Mucosa of rectum (tissue), 2 donors: ENCODE measurements around the gene TRPM3.

ENCODE experiments used
- H3K27ac ChIP-seq, 2 donors: one replicate each; pipeline ENCODE4 v1.7.0; 2013; ENCODE audit warnings: inconsistent platforms in 2 of 2, low read depth in 2 of 2, low read length in 2 of 2
- H3K27me3 ChIP-seq, 2 donors: one replicate each; pipeline ENCODE4 v1.7.0; 2013; ENCODE audit warnings: low read length in 2 of 2; ENCODE audit not compliant: control insufficient read depth in 2 of 2, insufficient read depth in 2 of 2
- H3K36me3 ChIP-seq, 2 donors: one replicate each; pipeline ENCODE4 v1.7.0; 2013; ENCODE audit warnings: low read length in 2 of 2; ENCODE audit not compliant: control insufficient read depth in 2 of 2, insufficient read depth in 2 of 2
- H3K4me1 ChIP-seq, 2 donors: one replicate each; pipeline ENCODE4 v1.7.0; 2013; ENCODE audit warnings: low read length in 2 of 2, mild to moderate bottlenecking in 1 of 2; ENCODE audit not compliant: control insufficient read depth in 2 of 2, insufficient read depth in 2 of 2
- H3K4me3 ChIP-seq, 2 donors: one replicate each; pipeline ENCODE4 v1.7.0; 2013; ENCODE audit warnings: low read length in 2 of 2
- H3K9ac ChIP-seq, 2 donors: one replicate each; pipeline ENCODE4 v1.7.0; 2013; ENCODE audit warnings: low read length in 2 of 2, low read depth in 1 of 2, mild to moderate bottlenecking in 1 of 2
- H3K9me3 ChIP-seq, 2 donors: one replicate each; pipeline ENCODE4 v1.7.0; 2013; ENCODE audit warnings: low read length in 2 of 2; ENCODE audit not compliant: control insufficient read depth in 2 of 2
- donor health status: healthy.
- donor health status: Normal muscosa, but diverticular disease.

TRPM3 gene

DNA sequence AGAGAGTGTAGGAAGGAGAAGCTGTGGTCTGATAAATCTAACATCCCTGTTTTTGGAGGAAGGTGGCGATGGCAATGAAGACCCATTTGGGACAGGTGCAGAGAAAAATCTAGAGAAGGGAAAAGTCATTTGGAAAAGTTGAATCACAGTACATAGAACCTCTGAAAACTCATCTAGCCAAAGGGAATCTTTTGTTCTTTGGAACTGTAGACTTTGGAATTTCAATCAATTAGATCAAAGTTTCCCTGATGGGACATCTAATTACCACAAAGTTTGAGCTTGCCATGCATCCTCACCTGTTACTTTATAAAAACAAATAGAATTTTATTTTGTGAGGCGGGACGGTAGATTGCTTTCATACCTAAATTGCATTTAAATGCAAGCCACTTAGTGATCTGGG lies 294.9 kb downstream of the TRPM3 start:
- Histone ChIP-seq H3K36me3 (no peaks in the 10 kb centered on the region), H3K4me3 (no peak overlapping the region), H3K27ac (no peak overlapping the region), H3K27me3 (no peaks in the 10 kb centered on the region), H3K9ac (no peak overlapping the region), H3K4me1 (no peaks in the 10 kb centered on the region), H3K9me3 (no peaks in the 10 kb centered on the region)

DNA sequence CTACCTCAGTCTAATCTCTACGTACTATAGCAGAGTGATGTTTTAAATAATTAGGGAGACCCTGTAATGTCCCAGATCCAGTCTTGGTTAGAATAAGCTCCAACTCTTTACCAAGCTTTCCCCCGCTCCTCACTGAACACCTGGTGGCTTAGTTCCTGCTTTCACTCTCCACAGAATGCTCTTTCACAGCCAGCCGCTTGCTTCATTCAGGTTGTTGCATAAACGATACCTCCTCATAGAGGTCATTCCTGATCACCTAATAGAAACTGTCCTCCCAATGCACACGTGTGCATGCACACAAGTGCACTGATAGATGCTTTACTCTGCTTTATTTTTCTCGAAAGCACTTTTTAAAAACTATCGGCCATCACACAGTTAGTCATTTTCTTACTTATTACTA lies 298.1 kb downstream of the TRPM3 start:
- Histone ChIP-seq H3K36me3 (no peaks in the 10 kb centered on the region), H3K4me1 (no peaks in the 10 kb centered on the region), H3K27me3 (no peaks in the 10 kb centered on the region), H3K9me3 (no peaks in the 10 kb centered on the region), H3K4me3 (no peak overlapping the region), H3K9ac (no peak overlapping the region), H3K27ac (no peak overlapping the region)

GRCh38 chr9:70817311-70817710 lies 304.1 kb downstream of the TRPM3 start:
- H3K27ac ChIP-seq = no peak overlapping the region
- H3K9me3 ChIP-seq = no peaks in the 10 kb centered on the region
- no peak overlapping the region for H3K9ac ChIP-seq
- H3K27me3 ChIP-seq = no peaks in the 10 kb centered on the region
- no peaks in the 10 kb centered on the region for H3K4me1 ChIP-seq
- no peaks in the 10 kb centered on the region for H3K36me3 ChIP-seq
- no peak overlapping the region for H3K4me3 ChIP-seq

GRCh38 chr9:70816891-70817290 lies 304.5 kb downstream of the TRPM3 start:
- no peaks in the 10 kb centered on the region for H3K27me3 ChIP-seq
- H3K4me1 ChIP-seq = no peaks in the 10 kb centered on the region
- no peak overlapping the region for H3K4me3 ChIP-seq
- H3K9ac ChIP-seq = no peak overlapping the region
- no peak overlapping the region for H3K27ac ChIP-seq
- no peaks in the 10 kb centered on the region for H3K9me3 ChIP-seq
- no peaks in the 10 kb centered on the region for H3K36me3 ChIP-seq

DNA sequence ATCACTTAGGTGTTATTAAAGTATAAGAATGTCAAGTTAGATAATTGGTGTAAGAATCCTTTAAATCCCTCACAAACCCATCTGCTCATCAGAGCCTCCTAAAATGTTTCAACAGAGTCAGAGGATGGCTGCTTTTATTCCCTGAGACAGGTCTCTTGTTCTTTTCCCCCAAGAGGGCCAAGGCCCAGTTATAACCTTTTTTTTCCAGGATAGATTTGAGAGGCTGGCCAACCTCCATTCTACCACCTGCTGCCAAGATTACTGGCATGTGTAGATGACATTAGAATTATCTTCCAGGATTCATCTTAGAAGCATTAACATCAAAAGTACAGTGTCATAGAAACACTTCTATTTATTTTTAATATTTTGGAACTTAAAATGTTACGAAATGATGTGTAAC lies 305.1 kb downstream of the TRPM3 start:
- H3K27ac ChIP-seq = no peak overlapping the region
- no peaks in the 10 kb centered on the region for H3K4me1 ChIP-seq
- H3K27me3 ChIP-seq = no peaks in the 10 kb centered on the region
- H3K36me3 ChIP-seq = no peaks in the 10 kb centered on the region
- H3K9me3 ChIP-seq = no peaks in the 10 kb centered on the region
- H3K4me3 ChIP-seq = no peak overlapping the region
- H3K9ac ChIP-seq = no peak overlapping the region

DNA sequence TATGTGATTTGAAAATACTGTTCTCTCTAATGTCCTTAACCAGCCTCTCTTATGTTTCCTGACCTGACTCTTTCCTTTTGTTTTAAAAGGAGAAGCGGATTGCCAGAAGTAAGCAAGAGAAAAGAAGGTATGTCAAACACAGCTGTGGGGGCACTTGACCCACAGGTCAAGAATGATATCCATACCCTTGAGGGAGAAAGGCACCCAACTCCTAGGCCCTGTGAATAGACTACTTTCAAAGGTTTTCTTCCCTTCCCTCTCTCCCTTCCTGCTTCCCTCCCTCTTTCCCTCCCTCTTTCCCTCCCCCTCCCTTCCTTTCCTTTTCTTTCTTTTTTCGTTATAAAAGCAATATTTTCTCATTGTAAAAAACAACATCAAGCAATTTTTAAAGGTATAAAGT lies 306.8 kb downstream of the TRPM3 start:
- H3K27ac ChIP-seq = no peak overlapping the region
- no peaks in the 10 kb centered on the region for H3K27me3 ChIP-seq
- no peak overlapping the region for H3K9ac ChIP-seq
- H3K9me3 ChIP-seq = no peaks in the 10 kb centered on the region
- H3K36me3 ChIP-seq = no peaks in the 10 kb centered on the region
- H3K4me3 ChIP-seq = no peak overlapping the region
- H3K4me1 ChIP-seq = no peaks in the 10 kb centered on the region

DNA sequence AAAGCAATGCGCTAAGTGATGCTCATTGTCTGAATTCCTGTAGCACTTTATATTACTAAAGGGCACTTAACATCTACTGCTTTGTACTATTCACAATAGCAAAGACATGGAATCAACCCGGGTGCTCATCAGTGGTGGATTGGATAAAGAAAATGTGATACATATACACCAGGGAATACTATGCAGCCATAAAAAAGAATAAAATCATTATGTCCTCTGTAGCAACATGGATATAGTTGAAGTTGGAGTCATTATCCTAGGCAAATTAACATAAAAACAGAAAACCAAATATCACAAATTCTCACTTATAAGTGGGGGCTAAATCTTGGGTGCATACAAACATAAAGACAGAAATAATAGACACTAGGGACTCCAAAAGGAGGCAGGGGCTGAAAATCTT lies 308.3 kb downstream of the TRPM3 start:
- H3K9ac ChIP-seq = no peak overlapping the region
- no peak overlapping the region for H3K27ac ChIP-seq
- no peak overlapping the region for H3K4me3 ChIP-seq
- H3K9me3 ChIP-seq = no peaks in the 10 kb centered on the region
- no peaks in the 10 kb centered on the region for H3K36me3 ChIP-seq
- no peaks in the 10 kb centered on the region for H3K27me3 ChIP-seq
- no peaks in the 10 kb centered on the region for H3K4me1 ChIP-seq

- no peaks in the 10 kb centered on the region for H3K4me1 ChIP-seq
- H3K36me3 ChIP-seq = no peaks in the 10 kb centered on the region
- no peak overlapping the region for H3K27ac ChIP-seq
- no peak overlapping the region for H3K4me3 ChIP-seq
- H3K9me3 ChIP-seq = no peaks in the 10 kb centered on the region
- no peak overlapping the region for H3K9ac ChIP-seq
- H3K27me3 ChIP-seq = no peaks in the 10 kb centered on the region
These were observed 309.8 kb downstream of the TRPM3 start for GRCh38 chr9:70811638-70812037.

DNA sequence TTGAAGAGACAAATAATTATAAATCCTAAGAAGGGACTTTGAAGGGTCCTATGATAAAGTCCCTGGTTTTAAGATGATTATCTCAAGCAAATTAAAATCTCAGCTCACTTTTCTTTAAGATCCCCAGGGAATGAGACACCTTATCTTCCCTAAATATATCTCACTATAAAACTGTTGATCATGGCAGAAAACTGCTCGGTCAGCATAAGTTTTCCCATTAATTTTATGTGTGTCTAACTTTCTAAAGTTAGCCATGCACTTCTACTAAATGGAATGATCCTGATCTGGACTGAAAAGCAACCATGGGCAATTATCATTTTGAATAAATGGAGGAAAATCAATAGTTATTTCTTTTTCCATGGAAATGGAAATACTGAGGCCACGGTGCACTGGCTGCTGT lies 314.5 kb downstream of the TRPM3 start:
- Histone ChIP-seq H3K9me3 (no peaks in the 10 kb centered on the region), H3K27ac (no peak overlapping the region), H3K9ac (no peak overlapping the region), H3K4me1 (no peaks in the 10 kb centered on the region), H3K27me3 (no peaks in the 10 kb centered on the region), H3K36me3 (no peaks in the 10 kb centered on the region), H3K4me3 (no peak overlapping the region)

DNA sequence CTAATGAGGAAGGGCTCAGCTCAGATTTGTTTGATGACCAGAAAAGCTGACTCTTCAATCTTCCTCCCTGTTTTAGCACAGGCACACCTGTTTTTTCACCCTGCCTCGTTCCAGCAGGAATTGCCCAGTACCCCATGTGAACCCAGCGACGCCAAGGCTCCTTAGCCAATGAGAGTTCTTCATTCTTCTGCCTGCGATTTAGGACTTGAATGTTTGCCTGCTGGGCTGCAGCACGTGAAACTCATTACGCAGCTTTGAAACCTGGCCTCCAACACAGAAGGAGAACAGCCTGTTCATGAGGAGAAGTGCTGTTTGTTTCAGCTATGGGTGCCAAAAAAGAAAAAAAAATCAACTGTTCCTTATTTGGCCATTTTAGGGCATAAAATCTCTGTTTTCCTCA lies 315.5 kb downstream of the TRPM3 start:
- H3K9ac ChIP-seq = no peak overlapping the region
- no peak overlapping the region for H3K27ac ChIP-seq
- H3K4me3 ChIP-seq = no peak overlapping the region
- H3K4me1 ChIP-seq = no peaks in the 10 kb centered on the region
- no peaks in the 10 kb centered on the region for H3K9me3 ChIP-seq
- no peaks in the 10 kb centered on the region for H3K27me3 ChIP-seq
- H3K36me3 ChIP-seq = no peaks in the 10 kb centered on the region

GRCh38 chr9:70802758-70803436 lies 318.5 kb downstream of the TRPM3 start:
- Histone ChIP-seq H3K4me3 (no peak overlapping the region), H3K9ac (no peak overlapping the region), H3K27ac (no peak overlapping the region), H3K27me3 (no peaks in the 10 kb centered on the region), H3K9me3 (no peaks in the 10 kb centered on the region), H3K4me1 (no peaks in the 10 kb centered on the region), H3K36me3 (no peaks in the 10 kb centered on the region)
